Heart left ventricle (tissue), 13 donors: ENCODE measurements around the gene C15orf40.

Experiments used
- POLR2A ChIP-seq, 2 donors: fragments of 450-650 bp; IDR thresholded peaks; one replicate each; pipeline ENCODE4 v1.6.1; 2017; ENCODE audit warnings: antibody characterized with exemption in 2 of 2, mild to moderate bottlenecking in 2 of 2, moderate library complexity in 2 of 2
- TF ChIP-seq, protein P1 (sequence below), 12 donors: fragments of 200-600 bp; sonication (generic) in 4 of 12; IDR thresholded peaks; one replicate each; pipeline versions ENCODE4 v1.5.0 to v1.8.0; 2018 to 2022; ENCODE audit warnings: antibody characterized with exemption in 12 of 12, mild to moderate bottlenecking in 5 of 12
- donor health status: ischemic (EF 13 %, LVEDD 7.1; RV severe dilation, severe dysfunction).
- donor health status: DM: no; HTN: yes; CAD: no.
- donor health status: DM: no; HTN: no; CAD: no.
- donor health status: ischemic (EF 25% LVEDD 6.9; RV normal size, moderate dysfunction).
- donor health status: ischemic (EF 25% LVEDD 5.7; RV mildly dilated, moderate dysfunction).
- donor health status: ischemic (EF 35%, LVEDD 5.7; RV mildly dilated, moderate dysfunction).
- donor health status: nonischemic (EF 11% LVEDD 7.7; RV severe dilation, severe dysfunction).
- donor health status: DM: yes; HTN: yes; CAD: no.
- donor health status: PGD.
- donor health status: ischemic (EF 29% LVEDD 5.4; RV normal size, mild dysfunction).
- donor health status: nonischemic (EF 23%, LVEDD 6.1; RV moderate dilation, normal function).

DNA sequence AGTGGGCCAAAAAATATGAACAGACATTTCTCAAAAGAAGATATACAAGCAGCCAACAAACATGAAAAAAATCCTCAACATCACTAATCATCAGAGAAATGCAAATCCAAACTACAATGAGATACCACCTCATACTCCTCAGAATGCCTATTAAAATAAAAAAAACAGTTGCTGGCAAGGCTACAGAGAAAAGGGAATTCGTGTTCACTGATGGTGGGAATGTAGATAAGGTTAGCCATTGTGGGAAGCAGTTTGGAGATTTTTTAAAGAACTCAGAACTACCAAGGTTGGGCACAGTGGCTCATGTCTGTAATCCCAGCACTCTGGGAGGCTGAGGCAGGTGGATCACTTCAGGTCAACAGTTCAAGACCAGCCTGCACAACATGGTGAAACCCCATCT lies 27.8 kb upstream of the C15orf40 start:
- TF ChIP-seq, protein P1, sequence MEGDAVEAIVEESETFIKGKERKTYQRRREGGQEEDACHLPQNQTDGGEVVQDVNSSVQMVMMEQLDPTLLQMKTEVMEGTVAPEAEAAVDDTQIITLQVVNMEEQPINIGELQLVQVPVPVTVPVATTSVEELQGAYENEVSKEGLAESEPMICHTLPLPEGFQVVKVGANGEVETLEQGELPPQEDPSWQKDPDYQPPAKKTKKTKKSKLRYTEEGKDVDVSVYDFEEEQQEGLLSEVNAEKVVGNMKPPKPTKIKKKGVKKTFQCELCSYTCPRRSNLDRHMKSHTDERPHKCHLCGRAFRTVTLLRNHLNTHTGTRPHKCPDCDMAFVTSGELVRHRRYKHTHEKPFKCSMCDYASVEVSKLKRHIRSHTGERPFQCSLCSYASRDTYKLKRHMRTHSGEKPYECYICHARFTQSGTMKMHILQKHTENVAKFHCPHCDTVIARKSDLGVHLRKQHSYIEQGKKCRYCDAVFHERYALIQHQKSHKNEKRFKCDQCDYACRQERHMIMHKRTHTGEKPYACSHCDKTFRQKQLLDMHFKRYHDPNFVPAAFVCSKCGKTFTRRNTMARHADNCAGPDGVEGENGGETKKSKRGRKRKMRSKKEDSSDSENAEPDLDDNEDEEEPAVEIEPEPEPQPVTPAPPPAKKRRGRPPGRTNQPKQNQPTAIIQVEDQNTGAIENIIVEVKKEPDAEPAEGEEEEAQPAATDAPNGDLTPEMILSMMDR (IDR thresholded peaks at IDR 0.05) = no peak
- TF ChIP-seq POLR2A (IDR thresholded peaks at IDR 0.05) = no peak
